ENCODE measurements around the gene WDR70. TPM values are rescaled to one million over a fixed set of nuclear protein-coding genes. Genes with fewer than 3 reads are reported as not detected.

The WDR70 gene
- total RNA-seq, 2 donors from 2014 or later: 16.2 to 27.1 TPM

DNA sequence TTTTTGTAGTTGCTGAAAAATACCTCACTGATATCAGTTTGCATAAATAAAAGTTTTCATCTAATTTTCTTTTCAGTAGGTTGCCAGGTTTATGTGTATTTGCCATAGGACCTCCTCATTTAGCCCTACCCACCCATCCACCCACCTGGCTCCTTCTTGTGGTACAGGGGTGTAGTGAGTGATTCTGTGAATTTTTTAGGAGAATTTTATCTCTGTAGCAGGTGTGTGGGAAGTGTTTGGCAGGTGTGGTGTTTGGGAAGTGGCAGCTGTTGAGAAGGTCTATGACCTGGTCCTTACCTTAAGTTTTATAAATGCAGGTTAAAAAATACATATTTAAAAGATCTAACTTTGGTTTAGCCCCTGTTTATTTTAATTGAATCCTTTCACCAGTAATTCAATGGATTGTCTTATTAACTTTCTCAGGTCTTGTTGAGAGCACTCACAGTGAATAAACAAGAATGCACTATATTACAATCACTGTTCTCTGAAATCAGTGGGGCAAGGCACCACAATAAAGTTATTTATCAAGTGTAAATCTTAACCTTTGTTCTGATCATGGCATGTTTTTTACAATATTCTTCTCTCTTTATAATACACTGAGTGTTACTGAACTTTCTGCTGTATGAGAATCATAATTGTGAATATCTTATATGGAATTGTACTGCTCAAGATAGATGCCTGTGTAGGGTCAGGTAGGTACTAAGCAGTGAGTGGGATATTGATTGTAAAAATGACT, 189.1 kb downstream of the WDR70 start:
- DNase-seq (ENCODE audit: low spot score): no peak
- Histone ChIP-seq H3K27ac (no peak overlapping the region), H3K36me3 (no peaks in the 10 kb centered on the region), H3K9me3 (no peaks in the 10 kb centered on the region), H3K27me3 (replicated peaks; ENCODE audit: insufficient read depth) (no peaks in the 10 kb centered on the region), H3K4me1 (replicated peaks) (no peaks in the 10 kb centered on the region), H3K4me3 (no peak overlapping the region)
- intact Hi-C loops (cut with DNase I): no loop called here
- TF ChIP-seq POLR2A (IDR thresholded peaks at IDR 0.05): no peak
- TF ChIP-seq POLR2AphosphoS5 (IDR thresholded peaks at IDR 0.05): no peak
- TF ChIP-seq, protein P1, sequence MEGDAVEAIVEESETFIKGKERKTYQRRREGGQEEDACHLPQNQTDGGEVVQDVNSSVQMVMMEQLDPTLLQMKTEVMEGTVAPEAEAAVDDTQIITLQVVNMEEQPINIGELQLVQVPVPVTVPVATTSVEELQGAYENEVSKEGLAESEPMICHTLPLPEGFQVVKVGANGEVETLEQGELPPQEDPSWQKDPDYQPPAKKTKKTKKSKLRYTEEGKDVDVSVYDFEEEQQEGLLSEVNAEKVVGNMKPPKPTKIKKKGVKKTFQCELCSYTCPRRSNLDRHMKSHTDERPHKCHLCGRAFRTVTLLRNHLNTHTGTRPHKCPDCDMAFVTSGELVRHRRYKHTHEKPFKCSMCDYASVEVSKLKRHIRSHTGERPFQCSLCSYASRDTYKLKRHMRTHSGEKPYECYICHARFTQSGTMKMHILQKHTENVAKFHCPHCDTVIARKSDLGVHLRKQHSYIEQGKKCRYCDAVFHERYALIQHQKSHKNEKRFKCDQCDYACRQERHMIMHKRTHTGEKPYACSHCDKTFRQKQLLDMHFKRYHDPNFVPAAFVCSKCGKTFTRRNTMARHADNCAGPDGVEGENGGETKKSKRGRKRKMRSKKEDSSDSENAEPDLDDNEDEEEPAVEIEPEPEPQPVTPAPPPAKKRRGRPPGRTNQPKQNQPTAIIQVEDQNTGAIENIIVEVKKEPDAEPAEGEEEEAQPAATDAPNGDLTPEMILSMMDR (IDR thresholded peaks at IDR 0.05): no peak

DNA sequence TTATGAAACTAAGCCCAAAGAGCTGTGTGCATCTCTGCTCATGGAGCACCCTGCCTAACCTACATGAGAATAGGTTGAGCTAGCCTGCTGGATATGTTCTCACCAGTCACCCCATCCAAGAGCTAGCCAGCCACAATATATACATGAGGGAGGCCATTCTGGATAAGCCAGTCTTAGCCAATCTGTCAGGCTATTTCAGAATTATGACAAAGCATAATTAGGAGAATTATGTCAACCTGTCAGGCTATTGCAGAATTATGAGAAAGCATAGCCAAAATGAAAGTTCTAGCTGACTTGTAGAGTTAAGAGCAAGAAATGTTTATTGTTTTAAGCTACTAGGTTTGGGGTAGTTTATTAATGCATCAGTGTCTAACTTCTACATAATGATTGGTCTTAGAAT, 189.8 kb downstream of the WDR70 start:
- H3K4me1 ChIP-seq (replicated peaks): no peaks in the 10 kb centered on the region
- intact Hi-C loops (cut with DNase I): no loop called here
- H3K27me3 ChIP-seq (replicated peaks; ENCODE audit: insufficient read depth): no peaks in the 10 kb centered on the region
- no peaks in the 10 kb centered on the region for H3K36me3 ChIP-seq
- H3K4me3 ChIP-seq: no peak overlapping the region
- H3K9me3 ChIP-seq: no peaks in the 10 kb centered on the region
- DNase-seq (ENCODE audit: low spot score): no peak
- H3K27ac ChIP-seq: no peak overlapping the region
- no peak for TF ChIP-seq POLR2A (IDR thresholded peaks at IDR 0.05)

DNA sequence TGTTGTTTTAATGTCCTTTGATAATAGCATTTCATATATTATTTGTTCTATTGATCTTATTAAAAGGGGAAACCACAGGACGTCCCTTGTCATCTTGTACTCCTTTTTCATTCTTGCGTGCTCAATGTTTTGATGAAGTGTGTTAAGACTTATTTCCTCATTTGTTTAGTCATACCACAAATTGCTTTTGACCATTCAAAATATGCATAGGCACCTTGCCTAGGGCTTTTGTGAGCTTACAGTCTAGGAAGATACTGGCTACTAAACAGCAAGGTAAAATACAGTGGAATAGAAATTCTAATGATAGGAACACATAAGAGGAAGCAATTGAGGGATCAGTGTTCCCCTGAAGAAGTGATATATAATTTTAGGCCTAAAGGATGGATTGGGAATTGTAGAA, 190.3 kb downstream of the WDR70 start:
- Histone ChIP-seq H3K36me3 (no peaks in the 10 kb centered on the region), H3K4me3 (no peak overlapping the region), H3K27me3 (replicated peaks; ENCODE audit: insufficient read depth) (no peaks in the 10 kb centered on the region), H3K27ac (no peak overlapping the region), H3K9me3 (no peaks in the 10 kb centered on the region), H3K4me1 (replicated peaks) (no peaks in the 10 kb centered on the region)
- TF ChIP-seq, protein P1 (IDR thresholded peaks at IDR 0.05): no peak
- TF ChIP-seq POLR2AphosphoS5 (IDR thresholded peaks at IDR 0.05) (no peak), POLR2A (IDR thresholded peaks at IDR 0.05) (no peak)
- no peak for DNase-seq (ENCODE audit: low spot score)
- intact Hi-C loops (cut with DNase I): no loop called here
- WGBS: 92% methylated on average over 2 of the region's 2 CpGs

DNA sequence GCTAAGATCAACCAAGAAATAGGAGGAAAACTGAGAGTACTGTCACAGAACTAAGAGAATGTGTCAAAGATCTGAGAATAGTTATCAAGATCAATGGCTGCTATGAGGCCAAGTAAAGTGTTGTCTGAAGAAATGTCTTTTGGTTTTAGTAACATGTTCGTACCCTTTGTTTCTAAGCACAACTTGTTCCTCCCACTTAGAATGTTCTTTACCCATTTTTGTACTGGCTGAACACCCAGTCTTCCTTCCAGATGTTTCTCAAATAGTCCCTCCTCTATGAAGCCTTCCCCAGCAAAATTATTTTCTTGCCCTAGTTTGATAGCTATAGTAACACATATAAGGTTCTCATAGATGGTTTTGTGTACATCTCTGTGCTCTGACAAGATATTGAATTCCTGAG, 191.5 kb downstream of the WDR70 start:
- intact Hi-C loops (cut with DNase I): no loop called here
- H3K36me3 ChIP-seq: no peaks in the 10 kb centered on the region
- TF ChIP-seq, protein P1 (IDR thresholded peaks at IDR 0.05): no peak
- TF ChIP-seq POLR2AphosphoS5 (IDR thresholded peaks at IDR 0.05) (no peak), POLR2A (IDR thresholded peaks at IDR 0.05) (no peak)
- no peaks in the 10 kb centered on the region for H3K27me3 ChIP-seq (replicated peaks; ENCODE audit: insufficient read depth)
- H3K27ac ChIP-seq: no peak overlapping the region
- H3K4me1 ChIP-seq (replicated peaks): no peaks in the 10 kb centered on the region
- H3K9me3 ChIP-seq: no peaks in the 10 kb centered on the region
- DNase-seq (ENCODE audit: low spot score): no peak
- H3K4me3 ChIP-seq: no peak overlapping the region
- WGBS: 75% methylated on average over 1 of the region's 1 CpG

DNA sequence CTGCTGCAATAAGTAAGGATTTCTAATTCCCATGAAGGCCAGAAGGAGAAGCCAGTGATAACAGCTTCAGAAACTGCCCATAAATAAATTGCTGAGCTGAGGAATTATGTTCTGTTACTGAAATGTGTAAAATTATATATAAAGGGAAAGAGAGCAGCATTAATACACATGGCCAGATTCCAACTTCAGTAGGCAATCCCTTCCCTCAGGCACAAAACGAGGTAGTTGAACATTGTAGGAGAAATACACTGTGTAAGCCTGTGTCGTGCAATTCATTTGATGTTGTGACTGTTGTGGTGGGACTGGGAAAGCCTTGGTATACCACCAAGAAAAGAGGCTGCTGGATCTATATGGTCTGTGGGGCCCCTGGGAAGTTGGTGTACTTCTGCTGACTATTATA, 192.9 kb downstream of the WDR70 start:
- intact Hi-C loops (cut with DNase I): no loop called here
- Histone ChIP-seq H3K4me3 (no peak overlapping the region), H3K4me1 (replicated peaks) (no peaks in the 10 kb centered on the region), H3K36me3 (no peaks in the 10 kb centered on the region), H3K27me3 (replicated peaks; ENCODE audit: insufficient read depth) (no peaks in the 10 kb centered on the region), H3K27ac (no peak overlapping the region), H3K9me3 (no peaks in the 10 kb centered on the region)
- no peak for DNase-seq (ENCODE audit: low spot score)
- 63% methylated on average over 2 of the region's 2 CpGs for WGBS
- TF ChIP-seq, protein P1 (IDR thresholded peaks at IDR 0.05): no peak
- TF ChIP-seq POLR2A (IDR thresholded peaks at IDR 0.05) (no peak), POLR2AphosphoS5 (IDR thresholded peaks at IDR 0.05) (no peak)

Data from prostate gland (tissue), 2 donors.